Epithelial cell of esophagus (primary cell): ENCODE results near the gene PHYKPL.

Experiments used
- DNase-seq: peaks from one replicate; pipeline ENCODE4 v3.0.0; 2010; ENCODE audit warnings: low read depth
- H3K4me3 ChIP-seq: 2 replicates; pipeline ENCODE4 v1.5.1; 2011; ENCODE audit warnings: mild to moderate bottlenecking, low read length, control low read depth
- CTCF ChIP-seq: IDR thresholded peaks from 2 replicates; pipeline ENCODE4 v1.5.1; 2011; ENCODE audit warnings: low read depth, mild to moderate bottlenecking, low read length, control low read depth, inconsistent platforms; ENCODE audit not compliant: insufficient read depth; ENCODE audit errors: missing control alignments

PHYKPL gene

GRCh38 chr5:178210686-178211085 is 21.9 kb downstream of the PHYKPL start:
- no peak for DNase-seq
- no peak overlapping the region for H3K4me3 ChIP-seq
- TF ChIP-seq CTCF: no peak

GRCh38 chr5:178210073-178210535 is 22.5 kb downstream of the PHYKPL start:
- TF ChIP-seq CTCF: no peak
- DNase-seq: no peak
- no peak overlapping the region for H3K4me3 ChIP-seq

- no peak overlapping the region for H3K4me3 ChIP-seq
- TF ChIP-seq CTCF: no peak
- DNase-seq: no peak
Observed at GRCh38 chr5:178209334-178210072, 23.1 kb downstream of the PHYKPL start.

GRCh38 chr5:178208540-178209227 is 23.9 kb downstream of the PHYKPL start:
- no peak for DNase-seq
- H3K4me3 ChIP-seq: no peak overlapping the region
- no peak for TF ChIP-seq CTCF

- no peak for TF ChIP-seq CTCF
- no peak overlapping the region for H3K4me3 ChIP-seq
- no peak for DNase-seq
Observed at GRCh38 chr5:178207917-178208280, 24.7 kb downstream of the PHYKPL start.

- peak; percentile 75 for DNase-seq
- no peak for TF ChIP-seq CTCF
- no peak overlapping the region for H3K4me3 ChIP-seq
Observed at GRCh38 chr5:178207183-178207916, 25.3 kb downstream of the PHYKPL start.
